Measurements from ENCODE around the gene NBL1. TPM values are rescaled to one million over a fixed set of nuclear protein-coding genes. Genes with fewer than 3 reads are reported as not detected.
A peak's percentile ranks its signal among the peaks of the same experiment; 100 is the strongest.

NBL1 gene, protein sequence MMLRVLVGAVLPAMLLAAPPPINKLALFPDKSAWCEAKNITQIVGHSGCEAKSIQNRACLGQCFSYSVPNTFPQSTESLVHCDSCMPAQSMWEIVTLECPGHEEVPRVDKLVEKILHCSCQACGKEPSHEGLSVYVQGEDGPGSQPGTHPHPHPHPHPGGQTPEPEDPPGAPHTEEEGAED
- total RNA-seq (ENCODE audit: low replicate concordance), result 105 and 178 TPM in 2 replicates

DNA sequence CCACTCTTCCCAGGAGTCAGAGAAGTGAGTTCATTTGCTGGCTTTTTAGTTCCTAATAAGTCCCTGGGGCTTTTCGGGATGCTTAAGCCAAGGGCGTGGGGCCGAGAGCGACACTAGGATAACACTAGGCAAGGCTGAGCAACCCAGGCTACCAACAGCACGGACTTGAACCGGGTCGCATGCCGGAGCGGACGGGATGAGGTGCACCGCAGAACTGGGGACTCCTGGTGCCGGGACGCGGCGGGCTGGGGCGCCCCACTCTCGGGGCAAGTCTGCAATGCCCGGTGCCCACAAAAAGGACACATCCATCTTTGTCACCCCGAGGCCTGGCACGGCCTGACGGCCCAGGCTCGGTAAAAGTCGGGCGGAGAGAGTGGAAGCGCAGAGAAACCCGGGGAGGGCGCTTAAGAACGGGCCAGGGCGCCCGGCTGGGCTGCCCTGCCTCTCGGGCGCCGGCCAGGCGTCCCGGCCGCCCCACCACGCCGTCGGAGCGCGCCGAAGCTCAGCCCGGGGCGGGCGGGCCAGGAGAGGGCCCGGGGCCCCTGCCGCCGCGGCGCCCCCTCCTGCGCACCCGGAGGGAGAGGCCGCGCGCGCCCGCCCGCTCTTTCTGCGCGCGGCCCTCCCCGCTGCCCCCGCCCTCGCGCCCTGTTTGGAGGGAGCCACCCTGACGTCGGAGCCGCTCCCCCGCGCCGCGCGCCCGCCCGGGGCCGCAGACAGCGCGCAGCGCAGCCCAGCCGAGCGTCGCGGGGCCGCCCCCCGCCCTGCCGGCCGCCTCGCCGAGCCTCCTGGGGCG, at the start of gene NBL1:
Gene NBL1 (plus strand): TSS at position 710 of the 793 bp plus-strand sequence. CDS start 10,720 bp downstream, outside the sequence.
- TF ChIP-seq, protein P1, sequence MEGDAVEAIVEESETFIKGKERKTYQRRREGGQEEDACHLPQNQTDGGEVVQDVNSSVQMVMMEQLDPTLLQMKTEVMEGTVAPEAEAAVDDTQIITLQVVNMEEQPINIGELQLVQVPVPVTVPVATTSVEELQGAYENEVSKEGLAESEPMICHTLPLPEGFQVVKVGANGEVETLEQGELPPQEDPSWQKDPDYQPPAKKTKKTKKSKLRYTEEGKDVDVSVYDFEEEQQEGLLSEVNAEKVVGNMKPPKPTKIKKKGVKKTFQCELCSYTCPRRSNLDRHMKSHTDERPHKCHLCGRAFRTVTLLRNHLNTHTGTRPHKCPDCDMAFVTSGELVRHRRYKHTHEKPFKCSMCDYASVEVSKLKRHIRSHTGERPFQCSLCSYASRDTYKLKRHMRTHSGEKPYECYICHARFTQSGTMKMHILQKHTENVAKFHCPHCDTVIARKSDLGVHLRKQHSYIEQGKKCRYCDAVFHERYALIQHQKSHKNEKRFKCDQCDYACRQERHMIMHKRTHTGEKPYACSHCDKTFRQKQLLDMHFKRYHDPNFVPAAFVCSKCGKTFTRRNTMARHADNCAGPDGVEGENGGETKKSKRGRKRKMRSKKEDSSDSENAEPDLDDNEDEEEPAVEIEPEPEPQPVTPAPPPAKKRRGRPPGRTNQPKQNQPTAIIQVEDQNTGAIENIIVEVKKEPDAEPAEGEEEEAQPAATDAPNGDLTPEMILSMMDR (IDR thresholded peaks at IDR 0.05; ENCODE audit: insufficient read depth, low read length), result no peak
- H3K4me3 ChIP-seq (ENCODE audit: low read depth, low read length), result peak within 1 kb of the TSS; percentile 87
- DNase-seq (ENCODE audit: low read depth), result peak; percentile 64

DNA sequence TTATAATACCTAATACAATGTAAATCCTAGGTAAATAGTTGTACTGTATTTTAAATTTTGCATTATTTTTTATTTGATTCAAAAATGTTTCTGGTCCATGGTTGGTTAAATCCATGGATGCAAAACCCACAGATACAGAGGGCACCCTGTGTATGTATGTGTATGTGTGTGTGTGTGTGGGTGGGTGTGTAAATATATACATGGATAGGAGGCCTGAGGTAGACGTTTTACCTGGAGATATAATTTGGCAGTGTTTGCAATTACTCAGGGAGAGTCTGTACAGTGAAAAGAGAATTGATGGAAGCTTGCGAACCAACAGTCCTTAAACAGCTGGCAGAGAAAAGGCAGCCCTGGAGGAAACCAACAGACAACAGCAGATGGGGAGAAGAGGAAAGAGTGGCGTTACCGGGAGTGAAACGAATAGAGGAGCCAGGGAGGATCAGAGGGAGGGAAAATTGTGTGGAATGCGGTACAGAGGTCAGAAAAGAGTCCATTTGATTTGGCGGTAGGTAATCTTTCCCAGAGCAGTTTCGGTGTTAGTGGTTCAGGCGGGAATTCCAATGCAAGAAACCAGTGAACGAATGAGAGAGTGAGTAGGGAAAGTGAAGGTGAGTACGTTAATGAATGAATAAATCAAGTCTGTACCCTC, 47.9 kb upstream of the NBL1 start:
- peak overlapping the region; percentile 90 for H3K4me3 ChIP-seq (ENCODE audit: low read depth, low read length)
- DNase-seq (ENCODE audit: low read depth), result no peak
- TF ChIP-seq, protein P1 (IDR thresholded peaks at IDR 0.05; ENCODE audit: insufficient read depth, low read length), result no peak

DNA sequence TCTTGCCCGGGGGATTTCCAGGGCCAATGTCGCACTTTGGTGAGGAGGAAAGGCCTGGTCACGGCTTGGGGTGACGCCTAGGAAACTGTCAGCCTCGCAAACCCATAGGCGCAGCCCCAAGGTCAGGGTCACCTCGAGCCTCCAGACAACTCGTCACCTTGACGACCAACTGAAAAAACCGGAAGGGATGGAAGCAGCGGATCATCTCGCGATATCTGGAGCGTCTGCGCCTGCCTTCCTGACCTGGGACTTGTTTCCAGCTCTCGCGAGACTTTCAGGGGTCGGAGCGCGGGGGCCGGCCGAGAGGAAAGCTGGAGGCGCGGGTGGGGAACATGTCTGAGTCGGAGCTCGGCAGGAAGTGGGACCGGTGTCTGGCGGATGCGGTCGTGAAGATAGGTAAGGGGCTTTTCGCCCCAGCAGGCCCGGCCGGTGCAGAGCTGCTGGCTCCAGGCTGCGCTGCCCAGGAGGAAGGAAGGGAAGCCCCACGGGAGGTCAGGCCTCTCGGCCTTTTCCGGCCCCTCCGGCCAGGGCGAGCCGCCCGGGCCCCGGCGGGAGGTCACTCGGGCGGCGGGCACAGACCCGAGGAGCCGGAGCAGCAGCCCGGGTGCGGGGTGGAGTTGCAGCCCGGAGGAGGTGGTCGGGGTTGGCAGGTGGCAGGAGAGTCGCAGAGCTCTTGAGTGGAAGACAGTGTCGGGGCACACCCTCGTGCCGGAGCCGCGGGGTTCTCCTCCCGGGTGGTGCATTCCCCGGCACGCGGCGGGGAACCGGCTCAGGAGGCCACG, 47.2 kb upstream of the NBL1 start:
- peak overlapping the region; percentile 90 for H3K4me3 ChIP-seq (ENCODE audit: low read depth, low read length)
- DNase-seq (ENCODE audit: low read depth), result peak; percentile 98
- TF ChIP-seq, protein P1 (IDR thresholded peaks at IDR 0.05; ENCODE audit: insufficient read depth, low read length), result no peak

GRCh38 chr1:19597496-19598309, 46.4 kb upstream of the NBL1 start:
- DNase-seq (ENCODE audit: low read depth), result peak; percentile 58
- TF ChIP-seq, protein P1 (IDR thresholded peaks at IDR 0.05; ENCODE audit: insufficient read depth, low read length), result no peak
- H3K4me3 ChIP-seq (ENCODE audit: low read depth, low read length), result peak overlapping the region; percentile 90

DNA sequence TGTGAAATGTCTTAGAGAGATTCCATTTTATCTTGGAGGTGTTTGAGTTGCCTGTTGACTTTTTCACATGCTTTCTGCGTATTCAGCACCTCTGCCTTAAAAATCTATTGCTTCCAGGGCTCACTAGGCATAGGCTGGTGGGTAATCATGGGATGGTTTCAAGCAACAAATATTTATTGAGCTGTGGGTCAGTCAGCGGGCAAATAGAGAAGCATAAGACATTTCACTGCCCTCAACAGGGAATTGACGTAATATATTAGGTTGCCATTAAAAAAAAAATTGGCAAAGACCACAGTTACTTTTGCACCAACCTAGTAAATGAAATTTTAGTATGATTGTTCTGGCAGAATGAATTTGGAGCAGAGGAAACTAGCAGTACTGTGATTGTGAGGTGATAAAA, 44.3 kb upstream of the NBL1 start:
- DNase-seq (ENCODE audit: low read depth), result no peak
- H3K4me3 ChIP-seq (ENCODE audit: low read depth, low read length), result no peak overlapping the region
- TF ChIP-seq, protein P1 (IDR thresholded peaks at IDR 0.05; ENCODE audit: insufficient read depth, low read length), result no peak
